H54 (cell line): ENCODE results near the gene C1orf146.

Source experiments
- DNase-seq: peaks from one replicate; pipeline ENCODE4 v3.0.0; 2011; ENCODE audit warnings: low spot score, mixed read lengths; ENCODE audit not compliant: insufficient read length
- FAIRE-seq: peaks from 3 replicates; lab custom pipeline; 2011; peaks lifted over from hg19 to GRCh38; lab: Jason Lieb, UNC
- POLR2A ChIP-seq: IDR thresholded peaks from 2 replicates; pipeline ENCODE4 v1.6.1; 2011; ENCODE audit warnings: low read depth, mild to moderate bottlenecking, low read length

C1orf146 gene, protein sequence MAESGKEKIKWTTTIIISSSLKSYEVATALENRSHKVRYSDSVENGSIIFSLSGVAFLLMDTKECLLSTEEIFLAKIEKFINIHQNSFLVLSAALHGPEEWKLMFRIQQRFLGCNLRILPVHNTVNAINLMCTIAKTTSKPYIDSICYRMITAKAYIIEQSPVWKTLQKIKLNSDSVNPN

DNA sequence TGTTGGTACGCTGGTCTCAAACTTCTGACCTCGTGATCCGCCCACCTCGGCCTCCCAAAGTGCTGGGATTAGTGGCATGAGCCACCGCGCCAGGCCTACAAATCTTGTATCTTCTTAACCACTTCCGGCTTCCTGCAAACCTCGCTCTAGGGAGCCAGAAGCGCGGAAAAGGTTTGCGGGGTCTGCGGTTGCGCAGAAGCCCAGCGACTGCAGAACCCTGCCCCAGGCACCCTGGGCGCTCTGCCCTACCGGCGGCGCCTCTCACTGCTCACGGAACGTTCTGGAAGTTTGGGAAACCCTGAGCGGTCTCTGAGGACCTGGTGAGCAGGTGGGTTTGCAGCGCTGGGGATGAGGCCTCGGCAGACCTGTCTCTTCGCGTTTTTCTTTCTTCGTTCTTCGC, at the start of gene C1orf146:
Gene C1orf146, plus strand, starts transcription at position 195 of the 400 bp plus-strand sequence. CDS start 13,506 bp downstream, outside the sequence.
- FAIRE-seq (no peak), DNase-seq (no peak)
- no peak for TF ChIP-seq POLR2A

GRCh38 chr1:92168657-92169056, 49.1 kb upstream of the C1orf146 start:
- DNase-seq (no peak), FAIRE-seq (no peak)
- no peak for TF ChIP-seq POLR2A

DNA sequence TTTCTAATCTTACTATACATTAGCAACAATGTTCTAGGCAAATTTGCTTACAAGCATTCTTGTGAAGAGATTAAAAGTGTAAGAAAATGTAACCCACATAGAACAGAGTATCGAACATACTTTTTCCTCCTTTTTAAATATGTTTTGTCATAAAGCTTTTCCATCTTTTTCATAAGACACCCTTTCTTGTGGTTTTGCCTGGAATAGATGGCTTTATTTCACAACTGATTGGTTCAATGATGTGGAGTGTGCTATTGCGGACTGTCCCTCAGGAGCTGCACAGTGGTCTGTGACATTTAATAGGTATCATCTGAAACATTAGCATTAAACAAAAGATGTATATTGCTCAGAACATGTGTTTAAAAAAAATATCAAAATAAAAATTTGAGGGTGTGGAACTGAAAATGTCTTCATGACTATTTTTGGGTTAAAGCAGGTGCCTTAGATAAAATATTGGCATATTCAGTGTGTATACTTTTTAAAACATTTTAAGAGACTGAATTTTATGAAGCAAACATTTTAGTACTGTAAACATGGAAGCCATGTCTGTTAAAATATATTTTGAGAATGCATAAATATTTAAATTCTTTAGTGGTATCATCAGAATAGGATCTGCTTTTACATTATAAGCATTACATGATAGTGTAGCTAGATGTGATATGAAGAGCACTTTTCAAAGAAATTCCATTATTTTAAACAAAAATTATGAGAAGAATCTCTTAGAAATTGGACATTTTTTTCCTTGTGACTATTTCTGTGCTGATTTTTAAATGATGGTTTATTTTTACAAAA, 48.3 kb upstream of the C1orf146 start:
- no peak for DNase-seq
- FAIRE-seq: no peak
- TF ChIP-seq POLR2A: no peak

GRCh38 chr1:92184632-92185031, 33.1 kb upstream of the C1orf146 start:
- FAIRE-seq (peak; percentile 77), DNase-seq (no peak)
- TF ChIP-seq POLR2A: no peak

GRCh38 chr1:92186081-92186480, 31.6 kb upstream of the C1orf146 start:
- TF ChIP-seq POLR2A: no peak
- DNase-seq: no peak
- no peak for FAIRE-seq

- DNase-seq: no peak
- no peak for TF ChIP-seq POLR2A
- FAIRE-seq: no peak
Observed at GRCh38 chr1:92188436-92189255, 29.1 kb upstream of the C1orf146 start.

DNA sequence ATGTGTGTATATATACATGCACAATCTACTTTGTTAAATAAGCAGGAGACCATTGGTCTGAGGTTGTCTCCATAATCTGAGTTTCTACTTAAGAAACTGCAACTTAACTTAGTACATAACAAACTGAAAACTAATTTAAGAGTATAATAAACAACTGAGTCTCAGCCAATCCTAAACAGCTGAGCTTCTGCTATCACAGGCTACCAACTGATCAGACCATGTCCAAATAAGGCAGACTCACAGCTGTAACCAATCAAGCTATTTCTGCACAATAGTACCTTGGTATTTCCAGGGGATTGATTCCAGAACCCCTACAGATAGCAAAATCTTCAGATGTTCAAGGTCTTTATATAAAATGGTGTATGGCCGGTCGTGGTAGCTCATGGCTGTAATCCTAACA, 26.0 kb upstream of the C1orf146 start:
- DNase-seq (no peak), FAIRE-seq (no peak)
- TF ChIP-seq POLR2A: no peak

- DNase-seq (no peak), FAIRE-seq (no peak)
- TF ChIP-seq POLR2A: no peak
Observed at GRCh38 chr1:92192246-92192645, 25.5 kb upstream of the C1orf146 start.

GRCh38 chr1:92194511-92194910, 23.2 kb upstream of the C1orf146 start:
- FAIRE-seq (no peak), DNase-seq (no peak)
- no peak for TF ChIP-seq POLR2A

- DNase-seq (no peak), FAIRE-seq (no peak)
- TF ChIP-seq POLR2A: no peak
Observed at GRCh38 chr1:92201973-92202372, 15.7 kb upstream of the C1orf146 start.

- TF ChIP-seq POLR2A: no peak
Observed at GRCh38 chr1:92203105-92203504, 14.6 kb upstream of the C1orf146 start.

DNA sequence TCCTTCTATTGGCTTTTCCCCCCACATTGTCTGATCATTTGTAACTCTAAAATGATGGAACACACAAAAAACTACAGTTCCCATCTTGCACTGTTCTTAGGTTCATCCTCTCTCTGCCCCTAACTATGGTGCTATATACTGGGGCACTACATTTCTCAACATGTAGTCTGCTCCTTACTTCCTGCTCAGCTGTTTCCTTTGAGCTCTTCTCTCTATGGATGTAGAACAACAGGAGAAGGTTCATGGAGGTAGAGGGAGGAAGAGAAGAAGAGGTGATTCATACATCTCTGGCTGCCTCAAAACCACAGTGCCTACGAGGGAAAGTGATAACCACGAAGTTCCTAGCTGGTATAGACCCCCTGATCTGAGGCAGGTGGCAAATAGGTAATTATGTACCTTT, 7.0 kb upstream of the C1orf146 start:
- FAIRE-seq: peak; percentile 86
- TF ChIP-seq POLR2A: no peak
- DNase-seq: no peak

More at GRCh38 chr1:92203105-92203504, 14.6 kb upstream of the C1orf146 start:
- DNase-seq (no peak), FAIRE-seq (no peak)

DNA sequence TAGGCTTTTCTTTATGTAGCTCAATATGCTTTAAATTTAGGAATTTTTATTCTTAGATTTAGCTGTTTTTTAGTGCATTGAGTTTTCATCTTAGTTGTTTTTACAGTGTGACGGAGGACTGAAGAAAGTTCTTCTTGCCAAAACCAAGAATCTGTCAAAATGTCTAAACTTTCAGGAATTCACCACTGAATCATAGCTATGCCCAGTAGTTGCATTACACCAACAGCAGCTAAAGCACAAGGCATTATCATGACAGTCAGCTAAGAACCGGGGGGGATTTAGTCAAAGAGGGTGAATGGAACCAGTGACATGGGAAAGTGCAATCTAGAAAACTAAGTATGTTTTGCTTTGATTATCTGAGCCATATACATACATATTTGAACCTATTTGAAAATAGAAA, 6.5 kb upstream of the C1orf146 start:
- TF ChIP-seq POLR2A: no peak
- DNase-seq (peak; percentile 17), FAIRE-seq (no peak)

DNA sequence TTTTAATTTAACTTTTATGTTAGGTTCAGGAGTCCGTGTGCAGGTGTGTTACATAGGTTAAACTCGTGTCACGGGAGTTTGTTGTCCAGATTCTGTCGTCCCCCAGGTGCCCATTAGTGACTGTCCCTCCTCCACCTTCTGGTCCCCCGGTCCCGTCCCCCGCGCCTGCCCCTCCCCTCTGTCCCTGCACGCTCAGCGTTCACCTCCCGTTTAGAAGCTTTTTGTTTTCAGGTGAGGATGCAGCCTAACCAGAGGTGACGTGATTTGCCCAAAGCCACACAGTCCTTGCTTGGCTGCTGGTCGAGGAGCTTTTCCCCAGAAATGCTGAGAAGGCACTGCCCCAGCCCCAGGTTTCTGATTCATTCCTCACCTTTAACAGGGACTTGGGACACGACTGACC, 844 bp downstream of the C1orf146 start:
- FAIRE-seq (no peak), DNase-seq (no peak)
- no peak for TF ChIP-seq POLR2A
